ENCODE data around the gene FAM193B. TPM values are rescaled to one million over a fixed set of nuclear protein-coding genes. Genes with fewer than 3 reads are reported as not detected.

FAM193B gene
- total and polyA plus RNA-seq, 2 of the 13 experiments (the other 11 are each of a cell fraction or from before 2014, with no cell fraction given): 21.2 to 40.9 TPM

GRCh38 chr5:177576169-177576568 is 21.8 kb upstream of the FAM193B start:
- Histone ChIP-seq H3K27ac (ENCODE audit: extremely low read length, insufficient read depth, low read length) (no peak overlapping the region), H3K79me2 (ENCODE audit: insufficient read depth, low read length) (no peaks in the 10 kb centered on the region), H3K27me3 (ENCODE audit: control insufficient read depth in 1 of 2, insufficient read depth in 2 of 2, low read length in 2 of 2) (no peaks in the 10 kb centered on the region; a peak in 1 of 5 replicates), H3K9me3 (ENCODE audit: low read length) (no peaks in the 10 kb centered on the region), H3K4me1 (ENCODE audit: insufficient read depth, low read length) (no peaks in the 10 kb centered on the region), H3K4me2 (ENCODE audit: low read depth, low read length) (no peak overlapping the region), H3K36me3 (replicated peaks in 1 of 2; ENCODE audit: control insufficient read depth in 1 of 2, insufficient read depth in 2 of 2, low read length in 2 of 2) (no peaks in the 10 kb centered on the region), H3K4me3 (replicated peaks in 1 of 3; ENCODE audit: insufficient read depth in 1 of 3, low read depth in 2 of 3, low read length in 3 of 3) (no peak overlapping the region), H4K20me1 (ENCODE audit: insufficient read depth, low read length) (no peaks in the 10 kb centered on the region), H3K9ac (ENCODE audit: insufficient read depth, low read depth, low read length) (no peak overlapping the region), H2AFZ (ENCODE audit: low read length) (no peak overlapping the region)
- ChIA-PET CTCF (ENCODE audit: low intra/inter-chr PET ratio, low total read pairs) (no interaction called here), POLR2A (interaction anchor here (0.6 kb wide), 1 partner anchor 30 kb away, joined by 3 read pairs; no protein-coding TSS in a partner anchor)
- BruUV-seq (replicated peaks): no TSS peak
- intact Hi-C loops (cut with micrococcal nuclease; ENCODE audit: unreplicated experiment): no loop called here
- TF ChIP-seq PAX8 (CRISPR knock-in tag; IDR thresholded peaks at IDR 0.05; ENCODE audit: borderline replicate concordance) (no peak), CHD4 (IDR thresholded peaks at IDR 0.05; ENCODE audit: borderline replicate concordance, low read length) (no peak), ZNF296 (CRISPR knock-in tag; conservative IDR thresholded peaks at IDR 0.05) (no peak), ZNF564 (CRISPR knock-in tag; IDR thresholded peaks at IDR 0.05) (no peak), KLF15 (CRISPR knock-in tag; IDR thresholded peaks at IDR 0.05; ENCODE audit: borderline replicate concordance) (no peak), MAZ (IDR thresholded peaks at IDR 0.05; ENCODE audit: borderline replicate concordance, low read depth, low read length) (no peak), MAZ (CRISPR knock-in tag; IDR thresholded peaks at IDR 0.05; ENCODE audit: low read depth) (no peak), JUND (CRISPR knock-in tag; IDR thresholded peaks at IDR 0.05) (no peak)
- TF ChIP-seq, protein P1, sequence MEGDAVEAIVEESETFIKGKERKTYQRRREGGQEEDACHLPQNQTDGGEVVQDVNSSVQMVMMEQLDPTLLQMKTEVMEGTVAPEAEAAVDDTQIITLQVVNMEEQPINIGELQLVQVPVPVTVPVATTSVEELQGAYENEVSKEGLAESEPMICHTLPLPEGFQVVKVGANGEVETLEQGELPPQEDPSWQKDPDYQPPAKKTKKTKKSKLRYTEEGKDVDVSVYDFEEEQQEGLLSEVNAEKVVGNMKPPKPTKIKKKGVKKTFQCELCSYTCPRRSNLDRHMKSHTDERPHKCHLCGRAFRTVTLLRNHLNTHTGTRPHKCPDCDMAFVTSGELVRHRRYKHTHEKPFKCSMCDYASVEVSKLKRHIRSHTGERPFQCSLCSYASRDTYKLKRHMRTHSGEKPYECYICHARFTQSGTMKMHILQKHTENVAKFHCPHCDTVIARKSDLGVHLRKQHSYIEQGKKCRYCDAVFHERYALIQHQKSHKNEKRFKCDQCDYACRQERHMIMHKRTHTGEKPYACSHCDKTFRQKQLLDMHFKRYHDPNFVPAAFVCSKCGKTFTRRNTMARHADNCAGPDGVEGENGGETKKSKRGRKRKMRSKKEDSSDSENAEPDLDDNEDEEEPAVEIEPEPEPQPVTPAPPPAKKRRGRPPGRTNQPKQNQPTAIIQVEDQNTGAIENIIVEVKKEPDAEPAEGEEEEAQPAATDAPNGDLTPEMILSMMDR (CRISPR knock-in tag; IDR thresholded peaks at IDR 0.05): 0 out of 2 replicates have a peak, but pooled peaks have one; percentile 19
- ATAC-seq (peak; percentile 41; the same call in 1 of the 3 replicates), DNase-seq (ENCODE audit: low spot score) (peak; percentile 22), FAIRE-seq (peak; percentile 12)
- WGBS (ENCODE audit: low lambda C conversion rate): 34% methylated on average over 10 of the region's 10 CpGs
- in situ Hi-C loops (cut with HindIII; ENCODE audit: extremely low pct_ligation_motif_present, low pct_unique_long_range_greater_than_20kb): no loop called here
